ENCODE results near the gene MUC4.

GRCh38 chr3:195708061-195708460, 103.7 kb downstream of the MUC4 start:
- TF ChIP-seq CTCF (IDR thresholded peaks at IDR 0.05) (no peak), POLR2A (IDR thresholded peaks at IDR 0.05) (no peak)
